Measurements from ENCODE around the gene RAB12.

- TF ChIP-seq CTCF (conservative IDR thresholded peaks at IDR 0.05; ENCODE audit: low read length) (no peak), EZH2phosphoT487 (IDR thresholded peaks at IDR 0.05; ENCODE audit: borderline replicate concordance) (no peak)
Measured at GRCh38 chr18:8626414-8627106, 17.3 kb downstream of the RAB12 start.

All from Loucy (cell line).